Panc1 (cell line): ENCODE data around the gene KRTAP12-2.

Experiments
- CTCF ChIP-seq: fragments of 450-650 bp; IDR thresholded peaks from 2 replicates; pipeline ENCODE4 v1.5.1; 2017; ENCODE audit warnings: mild to moderate bottlenecking
- POLR2AphosphoS5 ChIP-seq: IDR thresholded peaks from 2 replicates; pipeline ENCODE4 v1.6.1; 2012; ENCODE audit warnings: mild to moderate bottlenecking, low read depth, low read length, moderate library complexity
- REST ChIP-seq, 2 experiments: IDR thresholded peaks; 2 replicates each; pipeline ENCODE4 v1.6.1; 2011 to 2012; ENCODE audit warnings: low read depth in 2 of 2, control low read depth in 1 of 2, low read length in 1 of 2, mild to moderate bottlenecking in 1 of 2, moderate library complexity in 1 of 2; ENCODE audit not compliant: insufficient read depth in 1 of 2
- SIN3A ChIP-seq: IDR thresholded peaks from 2 replicates; pipeline ENCODE4 v1.6.1; 2012; ENCODE audit warnings: low read depth, mild to moderate bottlenecking, low read length, moderate library complexity, borderline replicate concordance; ENCODE audit not compliant: insufficient read depth

- TF ChIP-seq CTCF: no peak
- TF ChIP-seq SIN3A: no peak
- no peak for TF ChIP-seq REST (IDR thresholded peaks at IDR 0.05; ENCODE audit: insufficient read depth in 1 of 2, low read depth in 2 of 2, low read length in 1 of 2)
- TF ChIP-seq POLR2AphosphoS5: no peak
Measured at GRCh38 chr21:44687671-44688070, 20.9 kb upstream of the KRTAP12-2 start.
